Omental fat pad (tissue), 4 donors: ENCODE measurements around the gene WNT8B. TPM values are rescaled to one million over a fixed set of nuclear protein-coding genes. Genes with fewer than 3 reads are reported as not detected.

ENCODE experiments used
- ATAC-seq: fragments of 150-250 bp; one replicate; pipeline ENCODE4 v1.9.1; 2016; ENCODE audit warnings: mild to moderate bottlenecking, moderate library complexity; ENCODE audit not compliant: low FRiP score
- DNase-seq: peaks from one replicate; pipeline ENCODE4 v3.0.0-alpha.2; 2019; ENCODE audit warnings: low spot score
- total RNA-seq, 4 donors: library from RNA; depleted of rRNA; stranded (reverse); fragments of >200 nt; gene quantifications; one replicate each; pipeline ENCODE4 v1.1.0, GENCODE V29; 2016
- TF ChIP-seq, protein P1 (sequence below), 3 donors: fragments of 450-650 bp; IDR thresholded peaks; one replicate each; pipeline ENCODE4 v1.5.1; 2016 to 2017; ENCODE audit warnings: antibody characterized with exemption in 3 of 3, mild to moderate bottlenecking in 3 of 3, moderate library complexity in 2 of 3

WNT8B gene
- total RNA-seq, 4 donors from 2014 or later = not detected

GRCh38 chr10:100482834-100483185 is 20.0 kb downstream of the WNT8B start:
- DNase-seq = no peak
- no peak for ATAC-seq
- TF ChIP-seq, protein P1, sequence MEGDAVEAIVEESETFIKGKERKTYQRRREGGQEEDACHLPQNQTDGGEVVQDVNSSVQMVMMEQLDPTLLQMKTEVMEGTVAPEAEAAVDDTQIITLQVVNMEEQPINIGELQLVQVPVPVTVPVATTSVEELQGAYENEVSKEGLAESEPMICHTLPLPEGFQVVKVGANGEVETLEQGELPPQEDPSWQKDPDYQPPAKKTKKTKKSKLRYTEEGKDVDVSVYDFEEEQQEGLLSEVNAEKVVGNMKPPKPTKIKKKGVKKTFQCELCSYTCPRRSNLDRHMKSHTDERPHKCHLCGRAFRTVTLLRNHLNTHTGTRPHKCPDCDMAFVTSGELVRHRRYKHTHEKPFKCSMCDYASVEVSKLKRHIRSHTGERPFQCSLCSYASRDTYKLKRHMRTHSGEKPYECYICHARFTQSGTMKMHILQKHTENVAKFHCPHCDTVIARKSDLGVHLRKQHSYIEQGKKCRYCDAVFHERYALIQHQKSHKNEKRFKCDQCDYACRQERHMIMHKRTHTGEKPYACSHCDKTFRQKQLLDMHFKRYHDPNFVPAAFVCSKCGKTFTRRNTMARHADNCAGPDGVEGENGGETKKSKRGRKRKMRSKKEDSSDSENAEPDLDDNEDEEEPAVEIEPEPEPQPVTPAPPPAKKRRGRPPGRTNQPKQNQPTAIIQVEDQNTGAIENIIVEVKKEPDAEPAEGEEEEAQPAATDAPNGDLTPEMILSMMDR (IDR thresholded peaks at IDR 0.05) = no peak

DNA sequence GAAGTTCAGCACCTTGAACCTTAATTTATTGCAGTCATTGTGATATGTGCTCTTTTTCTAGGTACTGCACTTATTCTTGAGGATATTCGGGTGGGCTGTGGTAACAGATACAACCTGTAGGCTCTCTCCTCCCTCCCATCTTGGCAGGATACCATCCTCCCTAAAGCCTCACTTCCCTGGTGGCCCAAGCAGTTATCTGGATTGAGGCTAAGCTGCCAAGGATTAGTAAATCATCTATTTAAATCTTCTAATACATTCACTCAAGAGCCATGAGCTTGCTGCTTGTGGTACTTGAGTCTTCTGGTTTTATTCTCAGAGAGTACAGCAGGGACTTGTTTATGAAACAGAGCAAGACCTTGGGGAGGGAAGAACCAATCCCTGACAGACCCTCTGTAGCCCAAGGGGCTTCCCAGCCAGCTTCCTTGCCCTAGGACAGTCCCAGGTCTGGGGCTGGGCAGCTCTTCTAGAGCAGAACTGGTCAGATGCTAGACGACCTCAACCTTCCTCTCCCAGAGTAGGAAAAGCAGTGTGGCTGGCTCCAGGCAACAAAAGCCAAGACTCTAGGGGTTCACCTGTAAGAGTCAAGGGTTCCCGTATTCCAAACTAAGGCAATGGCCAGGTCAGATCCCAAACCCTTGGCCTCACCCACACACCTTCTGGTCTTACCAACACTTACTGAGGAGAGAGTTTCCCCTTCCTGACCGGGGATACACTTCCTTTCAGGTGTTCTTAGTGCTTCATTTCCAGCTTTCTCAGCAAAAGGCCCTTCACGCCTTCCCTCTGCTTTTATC is 21.3 kb downstream of the WNT8B start:
- DNase-seq = no peak
- ATAC-seq = no peak
- TF ChIP-seq, protein P1 (IDR thresholded peaks at IDR 0.05) = no peak

DNA sequence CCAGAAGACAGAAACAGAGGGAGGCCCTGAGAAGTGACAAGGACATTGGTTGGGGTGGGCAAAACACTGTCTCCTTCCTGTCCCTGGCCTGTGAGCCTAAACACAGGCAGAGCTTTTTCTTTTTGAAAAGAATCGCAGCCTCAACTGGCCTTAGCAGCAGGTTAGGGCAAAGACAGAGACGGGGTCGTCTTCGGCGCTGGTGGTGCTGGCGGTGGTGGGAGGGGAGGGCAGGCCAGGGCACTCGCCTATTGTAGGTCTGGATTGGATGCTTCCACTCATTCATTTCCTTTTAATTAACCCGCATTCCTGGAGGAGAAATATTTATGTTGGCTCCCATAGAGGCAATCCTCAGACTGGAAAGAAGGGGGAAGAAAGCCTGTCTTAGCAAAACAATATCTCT is 22.6 kb downstream of the WNT8B start:
- ATAC-seq (no peak), DNase-seq (no peak)
- TF ChIP-seq, protein P1 (IDR thresholded peaks at IDR 0.05) = no peak

- ATAC-seq (no peak), DNase-seq (no peak)
- TF ChIP-seq, protein P1 (IDR thresholded peaks at IDR 0.05) = no peak
Observed at GRCh38 chr10:100485801-100486495, 23.1 kb downstream of the WNT8B start.

DNA sequence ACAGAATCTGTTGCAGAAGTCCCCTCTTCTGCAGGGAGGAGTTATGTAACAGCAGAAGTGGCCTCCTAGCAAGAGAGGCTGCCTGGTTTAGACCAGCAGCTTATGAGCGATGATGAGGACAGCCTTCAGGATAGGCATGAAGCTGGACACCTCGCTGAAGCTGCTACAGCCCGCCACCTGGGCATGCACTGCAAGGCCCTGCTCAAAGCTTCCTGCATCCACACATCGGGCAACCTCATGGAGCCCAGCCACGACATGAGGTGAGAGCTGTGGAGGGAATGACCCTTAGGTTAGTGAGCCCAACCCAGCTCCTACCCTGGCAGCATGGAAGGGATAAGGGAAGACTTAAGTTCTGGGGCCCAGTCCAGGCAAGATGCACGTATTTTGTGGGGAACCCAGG is 24.7 kb downstream of the WNT8B start:
- TF ChIP-seq, protein P1 (IDR thresholded peaks at IDR 0.05) = no peak
- DNase-seq (no peak), ATAC-seq (no peak)

GRCh38 chr10:100489396-100489795 is 26.6 kb downstream of the WNT8B start:
- DNase-seq = no peak
- ATAC-seq = no peak
- TF ChIP-seq, protein P1 (IDR thresholded peaks at IDR 0.05) = no peak

- TF ChIP-seq, protein P1 (IDR thresholded peaks at IDR 0.05) = no peak
- no peak for ATAC-seq
- DNase-seq = no peak
Observed at GRCh38 chr10:100490531-100490930, 27.7 kb downstream of the WNT8B start.
